HepG2 (cell line): ENCODE measurements around the gene TCFL5. TPM values are rescaled to one million over a fixed set of nuclear protein-coding genes. Genes with fewer than 3 reads are reported as not detected.
A peak's percentile ranks its signal among the peaks of the same experiment; 100 is the strongest.

ENCODE experiments used
- FOXO1 ChIP-seq: sonication (generic); formaldehyde crosslinking; IDR thresholded peaks from 2 replicates; pipeline ENCODE4 v1.4.0; 2020; ENCODE audit warnings: missing genetic modification reagents
- HDAC6 ChIP-seq: fragments of 200-600 bp; sonication (generic); IDR thresholded peaks from 2 replicates; pipeline ENCODE4 v1.7.0; 2017; ENCODE audit warnings: mild to moderate bottlenecking, antibody characterized with exemption, low read length, low read depth
- HNF1B ChIP-seq: sonication (generic); formaldehyde crosslinking; IDR thresholded peaks from 2 replicates; pipeline ENCODE4 v1.5.1; 2020; ENCODE audit warnings: mild to moderate bottlenecking, moderate library complexity, missing genetic modification reagents
- IRF1 ChIP-seq: sonication (generic); formaldehyde crosslinking; IDR thresholded peaks from 2 replicates; pipeline ENCODE4 v1.4.0; 2020; ENCODE audit warnings: low read depth, mild to moderate bottlenecking, missing genetic modification reagents
- PBX3 ChIP-seq: sonication (generic); formaldehyde crosslinking; IDR thresholded peaks from 2 replicates; pipeline ENCODE4 v1.8.1; 2023; ENCODE audit warnings: missing genetic modification reagents, inconsistent platforms, borderline replicate concordance
- RNF219 ChIP-seq: sonication (generic); formaldehyde crosslinking; IDR thresholded peaks from 2 replicates; pipeline ENCODE4 v1.5.0; 2020; ENCODE audit warnings: mild to moderate bottlenecking, missing genetic modification reagents
- TRIM22 ChIP-seq: fragments of 450-650 bp; IDR thresholded peaks from 2 replicates; pipeline ENCODE4 v1.6.1; 2017
- ZFAT ChIP-seq: sonication (generic); formaldehyde crosslinking; conservative IDR thresholded peaks from 2 replicates; pipeline ENCODE4 v1.8.1; 2023; ENCODE audit warnings: missing genetic modification reagents, inconsistent platforms
- ZFP82 ChIP-seq: sonication (generic); formaldehyde crosslinking; IDR thresholded peaks from 2 replicates; pipeline ENCODE4 v1.5.1; 2020; ENCODE audit warnings: mild to moderate bottlenecking, missing genetic modification reagents, borderline replicate concordance
- ZNF281 ChIP-seq: sonication (generic); formaldehyde crosslinking; IDR thresholded peaks from 2 replicates; pipeline ENCODE4 v1.4.0; 2020; ENCODE audit warnings: missing genetic modification reagents, borderline replicate concordance
- ZNF773 ChIP-seq: sonication (generic); formaldehyde crosslinking; IDR thresholded peaks from 2 replicates; pipeline ENCODE4 v1.4.0; 2020; ENCODE audit warnings: missing genetic modification reagents, borderline replicate concordance
- ZNF850 ChIP-seq: sonication (generic); formaldehyde crosslinking; conservative IDR thresholded peaks from 2 replicates; pipeline ENCODE4 v1.9.0; 2021; ENCODE audit warnings: mild to moderate bottlenecking, missing genetic modification reagents
- polyA plus RNA-seq, 8 experiments: library from polyadenylated mRNA; depleted of rRNA in 3 of 8; stranded (reverse) in 7 of 8; unstranded in 1 of 8; fragments of >200 nt; fragmentation: Illumina TruSeq in 4 of 8; extraction: Trizol in 4 of 8; gene quantifications; 2 replicates each; pipeline versions ENCODE4 v1.2.1 to v1.2.3, GENCODE V29; 2011 to 2016; ENCODE audit warnings: low read depth in 4 of 8, missing spikeins in 1 of 8, mixed read lengths in 1 of 8; ENCODE audit not compliant: insufficient read depth in 1 of 8
- total RNA-seq, 5 experiments: library from RNA; depleted of rRNA; stranded (reverse); fragments of >200 nt; fragmentation: Illumina TruSeq; extraction: Trizol; gene quantifications; 2 replicates each; pipeline ENCODE4 v1.2.3, GENCODE V29; 2016; ENCODE audit warnings: low read depth in 1 of 5

The TCFL5 gene
- total and polyA plus RNA-seq, 2 of the 13 experiments (the other 11 are each of a cell fraction or from before 2014, with no cell fraction given) = 14.8 to 20.0 TPM

- TF ChIP-seq ZNF281 (CRISPR knock-in tag) = peak; percentile 84
- no peak for TF ChIP-seq HDAC6
- TF ChIP-seq ZNF850 = no peak
- no peak; the same call in 1 of the 2 replicates for TF ChIP-seq PBX3 (CRISPR knock-in tag)
- TF ChIP-seq FOXO1 (CRISPR knock-in tag) = no peak
- TF ChIP-seq HNF1B = no peak
- no peak; the same call in 1 of the 2 replicates for TF ChIP-seq ZNF773 (CRISPR knock-in tag)
- TF ChIP-seq TRIM22 = no peak
- no peak for TF ChIP-seq RNF219 (CRISPR knock-in tag)
- no peak for TF ChIP-seq ZFAT (CRISPR knock-in tag)
- TF ChIP-seq ZFP82 (CRISPR knock-in tag) = no peak
- TF ChIP-seq IRF1 = peak; percentile 100
Measured at GRCh38 chr20:62804627-62805154, 56.9 kb downstream of the TCFL5 start, which contains the start of gene OGFR (continued).
